GM23338 (cell line): Measurements from ENCODE around the gene CYB5B. TPM values are rescaled to one million over a fixed set of nuclear protein-coding genes. Genes with fewer than 3 reads are reported as not detected.

Experiments
- ATAC-seq: fragments of 200-7000 bp; cut with Tn5 transposase; 3 replicates; pipeline ENCODE4 v1.9.1; 2020
- DNase-seq: peaks from one replicate; pipeline ENCODE4 v3.0.0-alpha.2; 2015; ENCODE audit warnings: low spot score
- H2AFZ ChIP-seq: fragments of 200-600 bp; sonication (generic); 2 replicates; pipeline ENCODE4 v1.8.0; 2016; ENCODE audit warnings: antibody characterized with exemption, mild to moderate bottlenecking, moderate library complexity
- H3F3A ChIP-seq: fragments of 200-600 bp; sonication (generic); replicated peaks from 2 replicates; pipeline ENCODE4 v1.8.0; 2017; ENCODE audit warnings: antibody characterized with exemption, mixed run types, low read depth
- H3K27ac ChIP-seq: fragments of 200-600 bp; sonication (generic); 2 replicates; pipeline ENCODE4 v1.6.1; 2016; ENCODE audit warnings: low read depth
- H3K27me3 ChIP-seq: fragments of 200-600 bp; sonication (generic); 2 replicates; pipeline ENCODE4 v1.8.0; 2016; ENCODE audit warnings: mild to moderate bottlenecking, mixed run types, moderate library complexity; ENCODE audit not compliant: insufficient read depth
- H3K36me3 ChIP-seq: fragments of 200-600 bp; sonication (generic); 2 replicates; pipeline ENCODE4 v1.8.0; 2016; ENCODE audit warnings: mild to moderate bottlenecking; ENCODE audit not compliant: insufficient read depth
- H3K4me1 ChIP-seq: fragments of 200-600 bp; sonication (generic); 2 replicates; pipeline ENCODE4 v1.8.0; 2016; ENCODE audit warnings: mild to moderate bottlenecking, moderate library complexity; ENCODE audit not compliant: insufficient read depth
- H3K4me2 ChIP-seq: fragments of 200-600 bp; sonication (generic); 2 replicates; pipeline ENCODE4 v1.7.1; 2017; ENCODE audit warnings: mixed run types
- H3K4me3 ChIP-seq: fragments of 200-600 bp; sonication (generic); 2 replicates; pipeline ENCODE4 v1.6.1; 2016; ENCODE audit warnings: mixed run types
- H3K79me2 ChIP-seq: fragments of 200-600 bp; sonication (generic); replicated peaks from 2 replicates; pipeline ENCODE4 v1.8.0; 2017; ENCODE audit warnings: mild to moderate bottlenecking; ENCODE audit not compliant: insufficient read depth
- H3K9me2 ChIP-seq: fragments of 200-600 bp; sonication (generic); 2 replicates; pipeline ENCODE4 v1.8.0; 2017; ENCODE audit not compliant: insufficient read depth
- H4K20me1 ChIP-seq: fragments of 200-600 bp; sonication (generic); replicated peaks from 2 replicates; pipeline ENCODE4 v1.8.0; 2017; ENCODE audit warnings: mild to moderate bottlenecking; ENCODE audit not compliant: insufficient read depth
- H3K27ac Mint-ChIP-seq: 2 replicates; pipeline ENCODE4 v1.8.0; 2020; ENCODE audit warnings: inconsistent platforms, mild to moderate bottlenecking, moderate library complexity, mixed read lengths
- H3K27me3 Mint-ChIP-seq: 3 replicates; pipeline ENCODE4 v1.8.0; 2022; ENCODE audit warnings: low read depth, mild to moderate bottlenecking, moderate library complexity, mixed read lengths, inconsistent platforms; ENCODE audit not compliant: insufficient read depth, poor library complexity
- H3K36me3 Mint-ChIP-seq: 3 replicates; pipeline ENCODE4 v1.8.0; 2021; ENCODE audit warnings: low read depth, mild to moderate bottlenecking, inconsistent platforms, moderate library complexity, mixed read lengths
- H3K4me1 Mint-ChIP-seq: 3 replicates; pipeline ENCODE4 v1.8.0; 2020; ENCODE audit warnings: mild to moderate bottlenecking, inconsistent platforms, mixed read lengths
- H3K4me3 Mint-ChIP-seq: 3 replicates; pipeline ENCODE4 v1.8.0; 2021; ENCODE audit warnings: moderate library complexity, mild to moderate bottlenecking, inconsistent platforms, mixed read lengths
- H3K9me3 Mint-ChIP-seq: 3 replicates; pipeline ENCODE4 v1.8.0; 2020; ENCODE audit warnings: moderate library complexity, mild to moderate bottlenecking, inconsistent platforms, mixed read lengths
- EZH2 ChIP-seq: fragments of 200-600 bp; sonication (generic); IDR thresholded peaks from one replicate; pipeline ENCODE4 v1.8.0; 2017; ENCODE audit warnings: antibody characterized with exemption, mild to moderate bottlenecking, low read depth; ENCODE audit not compliant: unreplicated experiment
- POLR2AphosphoS5 ChIP-seq: IDR thresholded peaks from 2 replicates; pipeline ENCODE4 v1.6.1; 2016; ENCODE audit warnings: antibody characterized with exemption, low read depth
- ZNF331 ChIP-seq: fragments of 250-450 bp; sonication (Bioruptor Pico); IDR thresholded peaks from 2 replicates; pipeline ENCODE4 v1.5.0; 2020; ENCODE audit warnings: low read depth, mild to moderate bottlenecking, moderate library complexity
- polyA plus RNA-seq: library from polyadenylated mRNA; unstranded; fragments of >200 nt; fragmentation: Nextera tagmentation; extraction: Ambion mirVana; gene quantifications from 2 replicates; pipeline ENCODE4 v1.2.1, GENCODE V29; 2016
- total RNA-seq: library from RNA; depleted of rRNA; stranded (reverse); fragments of >200 nt; shearing (Covaris generic); gene quantifications from 2 replicates; pipeline ENCODE4 v1.2.3, GENCODE V29; 2014
- TF ChIP-seq, protein P1 (sequence below): IDR thresholded peaks from one replicate; pipeline ENCODE4 v1.6.1; 2018; ENCODE audit warnings: antibody characterized with exemption; ENCODE audit not compliant: unreplicated experiment
- TF ChIP-seq, protein P2 (sequence below), 2 experiments: fragments of 200-600 bp in 1 of 2; sonication (generic) in 1 of 2; conservative IDR thresholded peaks; 2 replicates each; pipeline versions ENCODE4 v1.5.1 to v1.6.1; 2016 to 2017; ENCODE audit warnings: antibody characterized with exemption in 2 of 2, low read depth in 2 of 2, mild to moderate bottlenecking in 2 of 2, moderate library complexity in 1 of 2

Gene CYB5B
- total and polyA plus RNA-seq, 2 experiments from 2014 or later = 72.0 to 110 TPM

DNA sequence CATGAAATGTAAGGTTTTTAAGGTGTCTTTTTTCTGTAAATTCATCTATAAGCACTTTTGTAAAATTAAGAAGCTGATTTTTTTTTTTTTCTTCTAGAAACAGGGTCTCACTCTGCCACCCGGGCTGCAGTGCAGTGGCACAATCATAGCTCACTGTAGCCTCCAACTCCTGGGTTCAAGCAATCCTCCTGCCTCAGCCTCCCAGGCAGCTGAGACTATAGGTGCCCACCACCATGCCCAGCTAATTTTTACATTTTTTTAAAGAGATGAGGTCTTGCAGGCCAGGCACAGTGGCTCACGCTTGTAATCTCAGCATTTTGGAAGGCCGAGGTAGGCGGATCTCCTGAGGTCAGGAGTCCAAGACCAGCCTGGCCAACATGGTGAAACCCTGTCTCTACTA, 4.5 kb upstream of the CYB5B start:
- ATAC-seq = no peak
- H3K27ac Mint-ChIP-seq = no peak overlapping the region
- Histone ChIP-seq H3K4me3 (no peak overlapping the region), H3K36me3 (no peaks in the 10 kb centered on the region), H4K20me1 (no peaks in the 10 kb centered on the region), H3K27ac (no peak overlapping the region), H3F3A (no peaks in the 10 kb centered on the region), H3K27me3 (no peaks in the 10 kb centered on the region), H3K79me2 (peaks cover 2% of the 10 kb centered on the region), H3K4me1 (no peaks in the 10 kb centered on the region), H3K9me2 (no peaks in the 10 kb centered on the region), H2AFZ (no peak overlapping the region), H3K4me2 (no peak overlapping the region)
- H3K27me3 Mint-ChIP-seq = peaks cover 8% of the 10 kb centered on the region
- peaks cover 6% of the 10 kb centered on the region for H3K36me3 Mint-ChIP-seq
- H3K4me3 Mint-ChIP-seq = no peak overlapping the region
- H3K4me1 Mint-ChIP-seq = peaks cover 9% of the 10 kb centered on the region; the same call in 2 of the 3 replicates
- no peak for DNase-seq
- TF ChIP-seq EZH2 = no peak
- no peak for TF ChIP-seq POLR2AphosphoS5
- no peaks in the 10 kb centered on the region for H3K9me3 Mint-ChIP-seq

- H3F3A ChIP-seq = no peaks in the 10 kb centered on the region
- peak overlapping the region; percentile 30; the same call in 2 of the 3 replicates for H3K4me3 Mint-ChIP-seq
- no peaks in the 10 kb centered on the region for H4K20me1 ChIP-seq
- H3K27ac Mint-ChIP-seq = no peak overlapping the region
- peaks cover 3% of the 10 kb centered on the region; the same call in 1 of the 2 replicates for H3K36me3 ChIP-seq
- no peaks in the 10 kb centered on the region for H3K27me3 ChIP-seq
- peaks cover 34% of the 10 kb centered on the region for H3K79me2 ChIP-seq
- peak; percentile 17 for DNase-seq
- no peak overlapping the region for H3K4me3 ChIP-seq
- peak overlapping the region; percentile 9; the same call in 1 of the 2 replicates for H2AFZ ChIP-seq
- peaks cover 6% of the 10 kb centered on the region; the same call in 1 of the 2 replicates for H3K4me1 ChIP-seq
- no peak overlapping the region for H3K27ac ChIP-seq
- no peak for TF ChIP-seq ZNF331 (CRISPR knock-in tag)
- no peak for TF ChIP-seq POLR2AphosphoS5
- H3K27me3 Mint-ChIP-seq = peaks cover 8% of the 10 kb centered on the region
- peaks cover 26% of the 10 kb centered on the region for H3K36me3 Mint-ChIP-seq
- H3K4me2 ChIP-seq = no peak overlapping the region
- H3K4me1 Mint-ChIP-seq = peaks cover 4% of the 10 kb centered on the region; the same call in 1 of the 3 replicates
- no peaks in the 10 kb centered on the region for H3K9me2 ChIP-seq
- no peak for ATAC-seq
- no peaks in the 10 kb centered on the region for H3K9me3 Mint-ChIP-seq
These were observed 1.2 kb upstream of the CYB5B start for GRCh38 chr16:69423189-69423588.

GRCh38 chr16:69424935-69425784, 741 bp downstream of the CYB5B start:
- Histone ChIP-seq H4K20me1 (0 out of 2 replicates have a peak, but pooled peaks cover 5% of the 10 kb centered on the region), H3K27me3 (no peaks in the 10 kb centered on the region), H3F3A (no peaks in the 10 kb centered on the region), H3K4me3 (peak overlapping the region; percentile 65), H3K79me2 (peaks cover 54% of the 10 kb centered on the region), H3K4me2 (peak overlapping the region; percentile 86), H3K27ac (peak overlapping the region; percentile 34; the same call in 1 of the 2 replicates), H3K4me1 (peaks cover 6% of the 10 kb centered on the region; the same call in 1 of the 2 replicates), H3K36me3 (peaks cover 15% of the 10 kb centered on the region; the same call in 1 of the 2 replicates), H3K9me2 (no peaks in the 10 kb centered on the region), H2AFZ (no peak overlapping the region)
- H3K27me3 Mint-ChIP-seq = peaks cover 13% of the 10 kb centered on the region
- H3K27ac Mint-ChIP-seq = peak overlapping the region; percentile 98
- peaks cover 3% of the 10 kb centered on the region; the same call in 1 of the 3 replicates for H3K4me1 Mint-ChIP-seq
- peaks cover 46% of the 10 kb centered on the region for H3K36me3 Mint-ChIP-seq
- H3K9me3 Mint-ChIP-seq = peaks cover 7% of the 10 kb centered on the region
- no peak for TF ChIP-seq EZH2
- TF ChIP-seq, protein P1, sequence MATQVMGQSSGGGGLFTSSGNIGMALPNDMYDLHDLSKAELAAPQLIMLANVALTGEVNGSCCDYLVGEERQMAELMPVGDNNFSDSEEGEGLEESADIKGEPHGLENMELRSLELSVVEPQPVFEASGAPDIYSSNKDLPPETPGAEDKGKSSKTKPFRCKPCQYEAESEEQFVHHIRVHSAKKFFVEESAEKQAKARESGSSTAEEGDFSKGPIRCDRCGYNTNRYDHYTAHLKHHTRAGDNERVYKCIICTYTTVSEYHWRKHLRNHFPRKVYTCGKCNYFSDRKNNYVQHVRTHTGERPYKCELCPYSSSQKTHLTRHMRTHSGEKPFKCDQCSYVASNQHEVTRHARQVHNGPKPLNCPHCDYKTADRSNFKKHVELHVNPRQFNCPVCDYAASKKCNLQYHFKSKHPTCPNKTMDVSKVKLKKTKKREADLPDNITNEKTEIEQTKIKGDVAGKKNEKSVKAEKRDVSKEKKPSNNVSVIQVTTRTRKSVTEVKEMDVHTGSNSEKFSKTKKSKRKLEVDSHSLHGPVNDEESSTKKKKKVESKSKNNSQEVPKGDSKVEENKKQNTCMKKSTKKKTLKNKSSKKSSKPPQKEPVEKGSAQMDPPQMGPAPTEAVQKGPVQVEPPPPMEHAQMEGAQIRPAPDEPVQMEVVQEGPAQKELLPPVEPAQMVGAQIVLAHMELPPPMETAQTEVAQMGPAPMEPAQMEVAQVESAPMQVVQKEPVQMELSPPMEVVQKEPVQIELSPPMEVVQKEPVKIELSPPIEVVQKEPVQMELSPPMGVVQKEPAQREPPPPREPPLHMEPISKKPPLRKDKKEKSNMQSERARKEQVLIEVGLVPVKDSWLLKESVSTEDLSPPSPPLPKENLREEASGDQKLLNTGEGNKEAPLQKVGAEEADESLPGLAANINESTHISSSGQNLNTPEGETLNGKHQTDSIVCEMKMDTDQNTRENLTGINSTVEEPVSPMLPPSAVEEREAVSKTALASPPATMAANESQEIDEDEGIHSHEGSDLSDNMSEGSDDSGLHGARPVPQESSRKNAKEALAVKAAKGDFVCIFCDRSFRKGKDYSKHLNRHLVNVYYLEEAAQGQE = no peak
- TF ChIP-seq, protein P2, sequence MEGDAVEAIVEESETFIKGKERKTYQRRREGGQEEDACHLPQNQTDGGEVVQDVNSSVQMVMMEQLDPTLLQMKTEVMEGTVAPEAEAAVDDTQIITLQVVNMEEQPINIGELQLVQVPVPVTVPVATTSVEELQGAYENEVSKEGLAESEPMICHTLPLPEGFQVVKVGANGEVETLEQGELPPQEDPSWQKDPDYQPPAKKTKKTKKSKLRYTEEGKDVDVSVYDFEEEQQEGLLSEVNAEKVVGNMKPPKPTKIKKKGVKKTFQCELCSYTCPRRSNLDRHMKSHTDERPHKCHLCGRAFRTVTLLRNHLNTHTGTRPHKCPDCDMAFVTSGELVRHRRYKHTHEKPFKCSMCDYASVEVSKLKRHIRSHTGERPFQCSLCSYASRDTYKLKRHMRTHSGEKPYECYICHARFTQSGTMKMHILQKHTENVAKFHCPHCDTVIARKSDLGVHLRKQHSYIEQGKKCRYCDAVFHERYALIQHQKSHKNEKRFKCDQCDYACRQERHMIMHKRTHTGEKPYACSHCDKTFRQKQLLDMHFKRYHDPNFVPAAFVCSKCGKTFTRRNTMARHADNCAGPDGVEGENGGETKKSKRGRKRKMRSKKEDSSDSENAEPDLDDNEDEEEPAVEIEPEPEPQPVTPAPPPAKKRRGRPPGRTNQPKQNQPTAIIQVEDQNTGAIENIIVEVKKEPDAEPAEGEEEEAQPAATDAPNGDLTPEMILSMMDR (conservative IDR thresholded peaks at IDR 0.05; ENCODE audit: low read depth in 2 of 2) = no peak
- no peak for TF ChIP-seq POLR2AphosphoS5
- ATAC-seq (no peak), DNase-seq (no peak)
- peak overlapping the region; percentile 100 for H3K4me3 Mint-ChIP-seq
